Omental fat pad (tissue), 4 donors: ENCODE data around the gene YY1. TPM values are rescaled to one million over a fixed set of nuclear protein-coding genes. Genes with fewer than 3 reads are reported as not detected.

Experiments
- ATAC-seq: fragments of 150-250 bp; one replicate; pipeline ENCODE4 v1.9.1; 2016; ENCODE audit warnings: mild to moderate bottlenecking, moderate library complexity; ENCODE audit not compliant: low FRiP score
- DNase-seq: peaks from one replicate; pipeline ENCODE4 v3.0.0-alpha.2; 2019; ENCODE audit warnings: low spot score
- CTCF ChIP-seq, 3 donors: fragments of 450-650 bp; IDR thresholded peaks; one replicate each; pipeline ENCODE4 v1.5.1; 2016 to 2017; ENCODE audit warnings: antibody characterized with exemption in 3 of 3, mild to moderate bottlenecking in 3 of 3, moderate library complexity in 2 of 3
- total RNA-seq, 4 donors: library from RNA; depleted of rRNA; stranded (reverse); fragments of >200 nt; gene quantifications; one replicate each; pipeline ENCODE4 v1.1.0, GENCODE V29; 2016

The YY1 gene
- total RNA-seq, 4 donors from 2014 or later: 45.1 to 55.5 (median 48.6) TPM

- DNase-seq: no peak
- no peak for ATAC-seq
- no peak for TF ChIP-seq CTCF (IDR thresholded peaks at IDR 0.05)
These were observed 13.7 kb downstream of the YY1 start for GRCh38 chr14:100252684-100253083.

GRCh38 chr14:100256339-100256895 lies 17.5 kb downstream of the YY1 start:
- no peak for DNase-seq
- TF ChIP-seq CTCF (IDR thresholded peaks at IDR 0.05): no peak
- no peak for ATAC-seq

GRCh38 chr14:100261621-100262020 lies 22.7 kb downstream of the YY1 start:
- no peak for TF ChIP-seq CTCF (IDR thresholded peaks at IDR 0.05)
- ATAC-seq (no peak), DNase-seq (no peak)

- ATAC-seq: no peak
- no peak for TF ChIP-seq CTCF (IDR thresholded peaks at IDR 0.05)
- no peak for DNase-seq
These were observed 23.6 kb downstream of the YY1 start for GRCh38 chr14:100262545-100262944.

- ATAC-seq: no peak
- TF ChIP-seq CTCF (IDR thresholded peaks at IDR 0.05): no peak
These were observed 24.2 kb downstream of the YY1 start for GRCh38 chr14:100263141-100263540.

GRCh38 chr14:100267990-100268389 lies 29.0 kb downstream of the YY1 start:
- DNase-seq: no peak
- no peak for ATAC-seq
- no peak for TF ChIP-seq CTCF (IDR thresholded peaks at IDR 0.05)

More at GRCh38 chr14:100263141-100263540, 24.2 kb downstream of the YY1 start:
- no peak for DNase-seq

- no peak for TF ChIP-seq CTCF (IDR thresholded peaks at IDR 0.05)
- DNase-seq (no peak), ATAC-seq (no peak)
These were observed 29.8 kb downstream of the YY1 start for GRCh38 chr14:100268591-100269207.
